ENCODE measurements around the gene ZNF800. TPM values are rescaled to one million over a fixed set of nuclear protein-coding genes. Genes with fewer than 3 reads are reported as not detected.
A peak's percentile ranks its signal among the peaks of the same experiment; 100 is the strongest.

The ZNF800 gene
- polyA plus RNA-seq, 1 donor from 2014 or later: 4.2 TPM

GRCh38 chr7:127348247-127348631 lies 44.3 kb downstream of the ZNF800 start:
- H3K9me2 ChIP-seq (ENCODE audit: insufficient read depth, low read length): no peaks in the 10 kb centered on the region
- no peaks in the 10 kb centered on the region for H3K79me2 ChIP-seq (replicated peaks; ENCODE audit: insufficient read depth, low read length)
- TF ChIP-seq REST (IDR thresholded peaks at IDR 0.05; ENCODE audit: borderline replicate concordance) (no peak), EZH2 (IDR thresholded peaks at IDR 0.05; ENCODE audit: borderline replicate concordance, insufficient read depth, low read length, poor library complexity, severe bottlenecking) (no peak), POLR2AphosphoS5 (IDR thresholded peaks at IDR 0.05) (no peak), EP300 (conservative IDR thresholded peaks at IDR 0.05; ENCODE audit: poor library complexity, severe bottlenecking) (no peak)
- no peak overlapping the region for H3K4me2 ChIP-seq (ENCODE audit: low read length)
- peaks cover 15% of the 10 kb centered on the region for H3K27me3 ChIP-seq (ENCODE audit: insufficient read depth, low read depth, low read length)
- no peaks in the 10 kb centered on the region for H4K20me1 ChIP-seq (ENCODE audit: insufficient read depth)
- no peaks in the 10 kb centered on the region for H3F3A ChIP-seq (ENCODE audit: insufficient read depth, low read length, poor library complexity, severe bottlenecking)
- no peaks in the 10 kb centered on the region for H3K9me3 ChIP-seq (ENCODE audit: low read length)
- H3K27ac ChIP-seq (ENCODE audit: low read length): no peak overlapping the region
- H3K36me3 ChIP-seq (ENCODE audit: insufficient read depth, low read length): no peaks in the 10 kb centered on the region
- H3K9ac ChIP-seq (ENCODE audit: low read length): no peak overlapping the region
- H3K4me3 ChIP-seq (ENCODE audit: low read length): peak overlapping the region; percentile 58
- H2AFZ ChIP-seq (ENCODE audit: low read depth, low read length): no peak overlapping the region

DNA sequence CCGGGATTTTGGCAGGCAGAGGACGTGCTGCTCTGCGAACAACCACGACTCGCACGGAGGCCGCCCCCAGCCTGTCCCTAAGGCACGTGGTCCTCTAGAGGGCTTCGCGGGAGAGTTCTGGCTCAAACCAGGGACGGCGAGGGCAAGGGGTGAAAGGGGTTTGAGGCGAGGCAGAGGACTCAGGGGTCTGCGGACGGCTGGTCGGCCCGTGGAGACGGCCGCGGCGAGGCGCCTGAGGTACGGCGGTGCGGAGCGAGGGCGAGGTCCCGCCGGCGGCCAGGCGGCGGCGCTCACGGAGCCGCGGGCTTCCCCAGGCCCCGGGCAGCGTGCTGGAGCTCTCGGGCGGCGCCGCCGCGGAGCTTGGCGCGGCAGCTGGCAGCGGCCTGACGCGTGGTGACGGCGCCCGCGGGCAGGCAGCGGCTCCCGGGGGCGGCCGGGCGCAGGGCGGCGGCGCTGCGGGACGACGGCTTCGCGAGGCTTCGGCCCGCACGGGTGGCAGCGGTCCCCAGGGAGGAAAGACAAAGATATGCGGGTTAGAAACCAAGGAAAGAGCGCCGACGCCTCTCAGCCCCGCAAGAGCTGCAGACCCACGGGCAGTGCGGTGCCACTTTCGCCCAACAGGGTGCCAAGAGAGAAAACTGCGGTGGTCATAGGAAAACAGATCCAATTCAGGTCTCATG lies 44.8 kb downstream of the ZNF800 start:
- Histone ChIP-seq H3K9me3 (ENCODE audit: low read length) (no peaks in the 10 kb centered on the region), H3K27me3 (ENCODE audit: insufficient read depth, low read depth, low read length) (peaks cover 15% of the 10 kb centered on the region), H3K9me2 (ENCODE audit: insufficient read depth, low read length) (no peaks in the 10 kb centered on the region), H3F3A (ENCODE audit: insufficient read depth, low read length, poor library complexity, severe bottlenecking) (no peaks in the 10 kb centered on the region), H3K4me2 (ENCODE audit: low read length) (no peak overlapping the region), H3K9ac (ENCODE audit: low read length) (no peak overlapping the region), H4K20me1 (ENCODE audit: insufficient read depth) (no peaks in the 10 kb centered on the region), H2AFZ (ENCODE audit: low read depth, low read length) (no peak overlapping the region), H3K27ac (ENCODE audit: low read length) (no peak overlapping the region), H3K36me3 (ENCODE audit: insufficient read depth, low read length) (no peaks in the 10 kb centered on the region), H3K79me2 (replicated peaks; ENCODE audit: insufficient read depth, low read length) (no peaks in the 10 kb centered on the region), H3K4me3 (ENCODE audit: low read length) (peak overlapping the region; percentile 58)
- TF ChIP-seq RAD21 (conservative IDR thresholded peaks at IDR 0.05) (peak; percentile 49), SMC3 (conservative IDR thresholded peaks at IDR 0.05; ENCODE audit: poor library complexity) (peak; percentile 56), MXI1 (conservative IDR thresholded peaks at IDR 0.05; ENCODE audit: poor library complexity, severe bottlenecking) (peak; percentile 25), REST (IDR thresholded peaks at IDR 0.05; ENCODE audit: borderline replicate concordance) (no peak), CTCF (IDR thresholded peaks at IDR 0.05; ENCODE audit: poor library complexity, severe bottlenecking) (peak; percentile 70)
